Stimulated activated CD8-positive, alpha-beta memory T cell treated with anti-CD3 and anti-CD28 coated beads, Interleukin-7, amount 100 ng/mL, for 4 hours (primary cell): ENCODE results near the gene LCA5L.
A peak's percentile ranks its signal among the peaks of the same experiment; 100 is the strongest.
"Not testable (repeated sequence)": the region's sequence is repeated elsewhere in the genome, so short reads cannot be mapped to it uniquely, and the experiment has no call there.

Source experiments
- DNase-seq, 2 donors: peaks; one replicate each; pipeline ENCODE4 v3.0.0-alpha.2; 2020; ENCODE audit warnings: low read depth in 2 of 2

LCA5L gene

DNA sequence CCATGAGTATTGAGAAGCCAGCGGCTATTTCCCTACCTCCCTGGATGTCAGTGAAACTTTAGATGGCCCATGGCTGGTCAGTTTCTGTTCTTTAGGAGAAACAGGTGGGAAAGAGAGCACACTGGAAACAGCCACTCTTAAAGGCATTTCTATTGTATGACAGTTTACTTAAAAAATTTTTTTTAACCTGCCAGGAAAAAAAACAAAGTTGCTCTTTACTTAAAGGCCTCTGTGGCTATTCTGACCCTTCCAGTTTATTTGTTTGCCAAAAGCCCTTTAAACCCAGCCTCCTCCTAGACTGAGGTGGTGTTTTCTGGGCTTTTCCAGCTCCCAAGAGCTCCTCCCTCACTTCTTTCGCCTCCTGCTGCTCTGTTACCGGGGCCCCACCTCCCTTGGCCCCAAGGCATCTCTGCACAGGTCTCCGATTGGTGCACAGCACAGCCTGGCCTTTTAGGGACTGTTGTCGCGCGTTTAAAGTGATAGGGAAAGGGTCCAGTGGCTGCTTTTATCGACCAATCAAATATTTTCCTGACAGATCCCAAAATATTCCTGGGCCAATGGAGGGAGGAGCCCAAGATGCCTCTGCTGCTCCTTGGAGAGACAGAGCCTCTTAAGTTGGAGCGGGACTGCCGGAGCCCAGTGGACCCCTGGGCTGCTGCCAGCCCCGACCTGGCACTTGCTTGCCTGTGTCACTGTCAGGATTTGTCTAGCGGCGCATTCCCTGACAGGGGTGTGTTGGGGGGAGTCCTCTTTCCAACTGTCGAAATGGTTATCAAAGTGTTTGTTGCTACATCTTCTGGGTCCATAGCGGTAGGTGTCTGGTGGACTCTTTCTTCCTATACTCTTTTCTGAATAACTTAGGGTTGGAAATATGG is 6.0 kb upstream of the LCA5L start, which contains the start of gene SH3BGR:
SH3BGR (plus strand) TSS at position 639 of the 875 bp plus-strand sequence; CDS start at position 766, 127 bp downstream.
- no peak for DNase-seq

DNA sequence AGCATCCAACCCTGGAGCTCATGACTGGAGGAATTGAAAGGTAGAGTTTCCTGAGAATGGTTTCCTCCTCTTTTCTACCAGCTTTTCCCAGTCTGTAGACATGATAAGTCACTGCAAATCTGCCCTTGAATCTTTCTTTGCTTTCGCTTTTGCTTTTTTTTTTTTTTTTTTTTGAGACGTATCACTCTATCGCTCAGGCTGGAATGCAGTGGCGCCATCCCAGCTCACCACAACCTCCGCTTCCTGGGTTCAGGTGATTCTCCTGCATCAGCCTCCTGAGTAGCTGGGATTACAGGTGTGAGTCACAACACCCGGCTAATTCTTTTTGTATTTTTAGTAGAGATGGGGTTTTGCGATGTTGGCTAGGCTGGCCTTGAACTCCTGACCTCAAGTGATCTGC is 1.7 kb upstream of the LCA5L start:
- DNase-seq: no peak

DNA sequence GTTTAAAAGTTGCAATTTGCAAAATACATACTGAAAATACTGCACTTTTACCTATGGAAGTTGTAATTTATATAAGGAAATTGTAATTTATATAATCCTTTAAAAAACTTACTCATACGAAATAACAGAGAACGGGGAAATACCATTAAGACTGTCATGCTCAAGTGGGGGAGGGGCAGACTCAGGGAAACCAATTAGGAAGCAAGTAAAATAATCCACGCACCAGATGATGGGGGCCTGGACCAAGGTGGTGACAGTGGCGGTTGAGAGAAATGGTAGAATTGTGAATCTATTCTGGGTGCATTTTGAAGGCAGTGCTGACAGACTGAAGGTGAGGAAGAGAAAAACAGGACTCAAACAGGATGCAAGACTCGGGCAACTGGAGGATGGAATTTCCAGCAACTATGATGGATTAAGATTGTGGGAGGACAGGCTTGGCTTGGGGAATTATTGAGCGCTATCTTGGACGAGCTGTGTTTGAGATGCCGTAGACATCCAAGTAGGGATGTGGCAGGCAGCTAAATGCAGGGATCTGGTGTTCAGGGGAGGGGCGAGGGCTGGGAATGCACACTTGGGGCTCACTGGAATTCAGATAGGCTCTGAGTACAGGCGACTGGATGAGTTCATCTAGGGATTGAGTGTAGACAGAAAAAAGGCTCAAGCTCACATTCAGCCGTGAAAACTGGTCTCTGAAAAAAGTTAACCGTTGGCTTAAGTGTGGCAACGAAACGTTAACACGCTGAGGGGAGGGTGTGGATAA is 977 bp downstream of the LCA5L start:
- no peak for DNase-seq

DNA sequence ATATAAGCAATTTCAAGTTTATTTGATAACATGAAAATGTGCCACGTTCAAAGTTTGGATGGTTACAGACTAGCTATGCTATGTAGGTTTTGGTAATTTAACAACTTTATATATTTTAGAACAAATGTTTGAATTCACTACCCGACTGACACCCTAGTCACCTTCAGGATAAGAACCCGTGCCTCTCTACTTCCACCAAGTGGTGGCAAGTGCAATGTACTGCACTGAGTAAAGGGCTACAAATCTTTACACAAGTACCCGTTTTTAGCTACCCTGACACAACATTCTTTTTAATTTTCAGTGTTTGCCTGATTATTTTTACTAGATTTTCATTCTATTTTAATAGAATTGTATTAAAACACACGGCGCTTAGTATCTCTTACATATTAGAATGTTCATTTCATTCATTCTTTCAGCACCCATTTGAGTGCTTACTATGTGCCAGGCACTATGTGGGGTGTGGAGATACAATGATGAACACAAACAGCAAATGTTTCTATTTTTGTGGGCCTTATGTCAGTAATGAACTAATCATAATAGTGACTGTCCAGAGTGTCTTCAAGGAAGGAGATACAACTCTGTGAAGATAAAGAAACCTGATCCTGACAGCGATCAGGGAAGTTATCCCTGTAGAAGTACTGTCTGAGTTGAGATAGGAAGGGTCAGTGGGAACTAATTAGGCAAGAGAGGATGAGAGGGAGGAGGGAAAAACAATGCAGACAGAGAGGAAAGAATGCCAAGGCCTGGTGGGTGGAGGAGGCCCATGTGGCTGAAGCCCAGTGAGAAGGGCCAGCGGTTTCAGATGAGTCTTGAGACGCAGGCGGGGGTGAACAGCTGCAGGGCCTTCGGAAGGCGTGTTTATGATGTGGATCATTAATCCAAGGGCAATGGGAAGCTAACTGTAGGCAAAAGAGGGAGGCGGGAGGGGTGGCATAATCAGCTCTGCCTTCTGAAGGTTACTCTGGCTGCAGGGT is 3.8 kb downstream of the LCA5L start:
- peak in 1 of 2 donors; percentile 7 for DNase-seq

DNA sequence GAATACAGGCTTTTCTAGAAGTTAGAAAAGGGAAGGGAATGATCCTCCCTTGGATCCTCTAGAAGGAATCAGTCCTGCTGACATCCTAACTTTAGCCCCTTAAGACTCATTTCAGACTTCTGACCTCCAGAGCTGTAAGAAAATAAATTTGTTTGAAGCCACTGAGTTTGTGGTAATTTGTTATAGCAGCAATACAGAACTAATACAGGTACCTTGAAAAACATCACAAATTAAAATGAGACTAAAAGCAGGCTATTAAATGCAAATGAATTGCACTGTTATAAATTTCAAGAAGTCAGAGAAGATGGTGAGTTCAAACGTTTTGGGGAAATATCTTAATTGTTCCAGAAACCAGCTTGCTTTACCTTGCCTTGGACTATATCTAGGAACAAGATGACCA is 6.3 kb downstream of the LCA5L start:
- DNase-seq: no peak

DNA sequence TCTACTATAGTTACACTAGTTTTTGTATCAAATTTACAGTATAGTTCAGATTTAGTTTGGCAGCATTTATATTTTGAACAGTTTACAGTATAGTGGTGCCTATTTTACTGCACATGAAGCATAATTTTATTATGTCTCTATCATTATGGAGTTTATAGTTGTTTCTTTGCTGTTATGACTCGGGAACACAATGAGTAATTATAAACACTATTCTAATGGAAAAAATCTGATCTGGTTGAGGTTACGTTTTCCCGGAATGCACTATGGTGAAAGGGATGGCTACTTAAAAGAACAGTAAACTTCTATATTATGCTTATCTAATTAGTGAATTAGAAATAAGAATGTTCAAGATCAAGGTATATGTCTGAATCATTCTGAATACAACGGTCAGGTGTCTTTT is 10.6 kb downstream of the LCA5L start:
- no peak for DNase-seq

DNA sequence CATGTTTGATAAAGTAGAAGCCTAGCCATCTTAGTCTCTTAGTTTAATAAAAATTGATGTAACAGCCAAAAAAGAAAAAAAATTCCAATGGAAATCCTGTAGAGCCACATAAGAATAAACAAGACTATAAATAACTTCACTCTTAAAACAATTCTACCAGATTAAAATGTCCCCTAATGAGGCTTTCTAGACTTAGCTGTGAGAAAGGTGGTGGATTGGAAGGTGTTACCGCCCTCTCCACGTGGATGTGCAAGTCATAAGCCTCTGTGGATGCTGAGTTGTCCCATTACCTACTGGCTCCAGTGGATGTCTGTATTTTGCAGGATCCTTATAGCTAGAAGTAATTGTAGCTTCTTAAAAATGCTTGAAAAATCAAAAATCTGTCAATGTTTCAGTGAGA is 14.6 kb downstream of the LCA5L start:
- DNase-seq: no peak

DNA sequence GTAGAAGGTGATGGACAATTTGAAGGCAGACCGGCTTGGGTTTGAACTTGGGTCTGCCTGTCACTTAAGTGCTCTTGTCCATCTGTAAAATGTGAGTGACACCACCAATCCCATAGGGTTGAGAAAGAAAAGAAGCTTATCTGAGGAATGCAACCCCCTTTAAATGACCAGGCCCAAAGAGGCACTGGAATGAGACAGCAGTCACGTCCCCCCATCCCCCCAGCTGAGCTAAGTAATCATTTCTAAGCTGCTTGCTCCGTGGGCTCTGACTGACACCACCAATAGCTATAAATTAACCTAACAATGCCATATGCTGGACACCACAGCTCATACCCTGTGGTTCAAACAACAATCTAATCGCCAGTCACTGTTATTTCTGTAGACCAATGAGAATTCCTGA is 15.1 kb downstream of the LCA5L start:
- no peak for DNase-seq

DNA sequence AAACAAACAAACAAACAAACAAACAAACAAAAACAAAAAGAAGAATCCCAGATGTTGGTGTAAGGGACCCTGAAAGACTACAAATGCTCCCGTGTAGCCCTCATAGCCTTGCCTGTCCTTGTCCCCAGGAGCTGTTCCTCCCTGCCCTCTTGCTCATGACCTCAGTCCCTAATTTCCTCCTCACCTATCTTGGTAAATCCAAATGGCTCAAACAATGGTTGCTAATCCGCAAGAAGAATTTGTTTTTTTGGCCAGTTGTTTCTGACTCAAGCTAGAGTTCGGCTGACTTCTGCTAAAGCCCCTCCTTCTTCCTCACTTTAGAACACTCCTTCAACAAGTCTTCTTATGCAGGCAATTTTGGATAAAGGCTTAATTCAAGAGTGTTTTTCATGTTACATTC is 15.6 kb downstream of the LCA5L start:
- DNase-seq: no peak

DNA sequence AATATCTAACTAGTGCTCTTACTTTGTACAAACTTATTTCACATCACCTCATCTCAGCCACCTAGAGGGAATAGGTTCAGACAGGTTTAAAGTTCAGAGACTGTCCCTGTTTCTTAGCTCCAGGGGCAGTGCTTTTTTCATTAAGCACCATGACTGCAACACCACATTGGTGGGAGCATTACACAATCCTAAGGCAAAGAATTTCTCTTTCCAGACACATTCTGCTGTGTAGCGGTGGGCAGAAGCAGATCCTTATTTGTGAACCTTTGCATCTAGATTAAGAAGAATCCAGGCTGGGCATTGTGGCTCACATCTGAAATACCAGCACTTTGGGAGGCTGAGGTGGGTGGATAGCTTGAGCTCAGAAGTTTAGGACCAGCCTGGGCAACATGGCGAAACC is 16.1 kb downstream of the LCA5L start:
- no peak for DNase-seq

DNA sequence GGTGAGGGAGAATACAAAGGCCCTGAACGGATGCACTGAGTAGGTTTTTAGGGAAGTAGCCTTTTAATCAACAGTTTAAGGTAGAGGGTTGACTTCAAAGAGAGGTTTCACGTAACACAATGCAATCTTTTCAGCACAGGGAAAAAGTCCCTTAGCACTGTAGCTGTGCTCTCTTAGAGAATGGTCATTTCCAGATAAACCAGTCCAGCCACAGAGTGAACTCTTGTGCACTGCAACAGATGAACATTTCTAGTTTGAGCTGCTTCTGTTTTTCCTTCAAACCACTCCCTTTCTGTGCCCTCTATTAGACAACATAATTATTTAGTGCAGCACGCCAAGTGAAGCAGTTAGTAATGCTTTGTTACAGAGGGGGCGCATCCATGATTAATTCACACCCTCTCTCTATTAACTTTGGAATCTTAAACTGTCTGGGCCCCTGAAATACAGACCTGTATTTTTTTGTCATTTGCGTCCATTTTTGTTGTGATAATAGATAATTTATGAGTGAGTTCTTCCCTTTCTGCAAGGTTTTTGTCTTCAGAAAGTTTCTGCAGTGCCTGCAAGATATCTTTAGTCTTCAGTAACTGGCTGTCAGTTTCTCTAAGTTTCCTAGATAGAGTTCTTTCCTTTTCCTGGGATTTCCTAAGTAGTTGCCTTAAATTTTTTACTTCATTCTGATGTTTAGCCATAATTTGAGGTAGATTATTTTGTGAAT is 22.9 kb downstream of the LCA5L start:
- no peak for DNase-seq

DNA sequence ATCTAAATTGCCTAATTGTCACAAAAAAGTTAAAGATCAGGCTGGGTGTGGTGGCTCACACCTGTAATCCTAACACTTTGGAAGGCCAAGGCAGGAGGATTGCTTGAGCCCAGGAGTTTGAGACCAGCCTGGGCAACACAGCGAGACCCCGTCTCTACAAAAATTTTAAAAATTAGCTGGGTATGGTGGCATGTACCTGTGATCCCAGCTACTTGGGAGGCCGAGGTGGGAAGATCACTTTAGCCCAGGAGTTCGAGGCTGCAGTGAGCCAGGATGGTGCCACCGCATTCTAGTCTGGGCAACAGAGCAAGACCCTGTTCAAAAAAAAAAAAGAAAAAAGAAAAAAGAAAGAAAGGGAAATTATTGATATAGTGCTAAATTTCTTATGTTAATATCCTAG is 26.4 kb downstream of the LCA5L start:
- not testable (repeated sequence) for DNase-seq

DNA sequence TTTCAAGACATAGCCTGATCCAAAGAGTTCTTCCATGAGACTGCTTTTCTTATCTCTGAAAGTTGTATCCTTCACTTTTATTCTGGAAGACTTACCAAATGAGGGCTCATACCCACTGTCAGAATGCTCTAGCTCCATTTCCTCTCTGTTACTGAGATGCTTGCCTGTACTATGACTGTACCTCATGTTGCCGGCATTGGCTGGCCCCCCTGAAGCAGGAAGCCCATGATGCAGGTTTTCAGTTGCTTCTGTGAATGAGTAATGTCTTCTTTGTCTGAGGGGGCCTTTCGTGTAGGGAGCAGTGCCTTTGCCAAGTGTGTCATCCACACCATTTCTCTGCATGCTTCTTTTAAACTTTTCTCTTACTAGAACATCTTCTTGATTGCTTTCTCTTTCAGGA is 39.5 kb downstream of the LCA5L start:
- no peak for DNase-seq

DNA sequence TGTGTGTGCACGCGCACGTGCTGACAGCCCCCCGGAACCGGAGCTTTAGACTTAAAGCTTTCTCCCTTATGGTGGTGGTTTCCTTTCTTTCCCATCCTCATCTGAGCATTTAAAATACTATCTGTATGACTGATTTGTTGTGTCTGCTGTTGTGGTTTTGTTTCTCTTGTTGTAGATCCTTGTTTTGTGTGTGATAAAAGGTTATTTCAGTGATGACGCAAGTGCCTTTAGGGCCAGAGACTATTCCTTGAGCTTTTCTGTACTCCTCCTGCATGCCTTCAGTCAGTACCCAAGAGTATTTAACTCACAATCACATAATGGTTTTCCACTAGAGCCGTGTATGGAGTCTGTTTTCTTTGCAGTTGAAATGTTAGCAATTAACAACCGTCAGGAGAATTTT is 45.4 kb downstream of the LCA5L start:
- DNase-seq: no peak

DNA sequence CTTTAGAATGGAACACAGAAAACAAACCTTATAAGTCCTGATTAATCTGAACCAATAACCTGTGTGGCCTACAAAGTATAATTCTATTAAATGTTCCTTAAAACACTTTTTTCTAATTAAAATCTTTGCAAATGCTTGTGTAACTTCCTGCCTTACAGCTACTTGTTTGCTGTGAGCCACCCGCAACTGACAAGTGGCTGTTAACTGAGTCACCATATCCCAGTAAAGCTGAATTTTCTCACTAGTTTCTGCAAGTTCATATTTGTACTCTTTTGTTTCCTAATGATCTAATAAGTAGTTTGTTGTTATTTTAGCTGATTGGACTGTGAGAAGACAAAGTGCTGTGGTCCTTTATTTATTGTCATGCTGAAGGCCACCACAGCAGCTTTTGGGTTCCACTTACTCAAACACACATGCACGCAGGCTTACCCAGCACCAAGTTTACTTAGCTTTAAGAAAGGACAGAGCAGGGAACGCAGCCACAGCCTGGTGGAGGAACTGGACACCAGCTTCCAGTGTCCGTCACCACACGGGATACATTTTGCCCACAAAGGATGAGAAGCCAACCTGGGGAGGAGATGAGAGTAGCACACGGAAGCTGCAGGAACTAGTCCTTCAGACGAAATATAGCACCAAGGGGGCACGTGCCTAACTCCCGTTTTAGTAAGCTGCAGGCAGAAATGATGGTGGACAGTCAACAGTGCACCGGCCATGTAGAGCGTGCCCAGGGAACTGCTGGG is 47.8 kb downstream of the LCA5L start:
- DNase-seq: no peak

DNA sequence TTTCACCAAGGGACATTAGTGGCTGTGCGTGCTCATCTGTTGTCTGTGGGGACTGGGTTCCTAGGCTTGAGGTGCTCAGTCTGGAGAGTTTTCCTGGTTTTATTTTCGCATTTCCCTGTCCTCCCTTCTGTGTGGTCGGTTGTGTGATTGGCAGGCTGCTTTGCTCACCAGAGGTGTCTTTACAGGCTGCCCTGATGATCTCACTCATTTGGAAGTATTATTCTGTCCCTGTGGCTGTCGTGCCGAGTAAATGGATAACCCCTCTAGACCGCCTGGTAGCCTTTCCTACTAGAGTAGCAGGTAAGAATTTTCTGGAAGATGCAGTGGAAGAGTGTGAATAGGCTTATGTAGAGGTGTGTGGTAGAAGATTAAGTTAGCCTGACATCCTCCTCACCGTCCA is 52.6 kb downstream of the LCA5L start:
- DNase-seq: no peak

DNA sequence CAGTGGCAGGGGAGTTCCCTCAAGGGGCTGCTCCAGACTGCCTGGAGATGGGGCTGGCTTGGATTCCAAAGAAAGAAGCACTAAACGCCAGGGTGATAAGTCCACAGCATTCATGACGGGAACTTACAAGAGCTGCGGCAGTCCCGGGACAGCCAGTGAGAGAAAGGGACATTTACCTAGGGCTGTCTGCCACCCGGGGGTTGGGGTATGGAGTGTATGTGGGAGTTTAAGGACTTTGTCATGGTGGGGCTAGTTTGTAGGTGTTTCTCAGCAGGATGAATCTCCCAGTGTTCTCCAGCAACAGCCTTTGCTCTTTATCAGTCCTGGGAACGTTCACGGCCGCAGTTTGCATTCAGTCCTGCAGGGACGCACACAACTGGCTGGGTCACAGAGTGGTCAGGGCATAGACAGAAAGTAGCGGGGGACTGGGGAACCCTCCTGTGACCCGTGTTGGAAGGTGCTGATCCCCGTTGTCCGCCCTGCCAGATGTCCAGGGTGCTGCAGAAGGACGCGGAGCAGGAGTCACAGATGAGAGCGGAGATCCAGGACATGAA is 55.3 kb downstream of the LCA5L start:
- no peak for DNase-seq

DNA sequence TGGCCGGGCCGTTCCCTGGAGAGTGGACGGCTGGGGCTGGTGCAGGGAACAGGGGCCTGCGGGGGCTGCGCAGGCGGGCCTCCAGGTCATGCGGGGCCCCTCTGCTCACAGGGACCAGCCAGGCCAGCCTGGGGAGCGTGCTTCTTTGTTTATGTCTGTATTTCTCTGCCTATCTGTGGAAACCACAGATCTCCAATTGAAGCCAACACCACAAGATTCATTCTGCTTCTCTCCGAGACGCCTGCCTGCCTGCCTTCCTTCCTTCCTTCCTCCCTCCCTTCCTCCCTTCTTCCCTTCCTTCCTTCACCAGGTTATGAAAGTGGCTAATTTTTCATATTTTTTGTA is 56.8 kb downstream of the LCA5L start:
- DNase-seq: no peak

DNA sequence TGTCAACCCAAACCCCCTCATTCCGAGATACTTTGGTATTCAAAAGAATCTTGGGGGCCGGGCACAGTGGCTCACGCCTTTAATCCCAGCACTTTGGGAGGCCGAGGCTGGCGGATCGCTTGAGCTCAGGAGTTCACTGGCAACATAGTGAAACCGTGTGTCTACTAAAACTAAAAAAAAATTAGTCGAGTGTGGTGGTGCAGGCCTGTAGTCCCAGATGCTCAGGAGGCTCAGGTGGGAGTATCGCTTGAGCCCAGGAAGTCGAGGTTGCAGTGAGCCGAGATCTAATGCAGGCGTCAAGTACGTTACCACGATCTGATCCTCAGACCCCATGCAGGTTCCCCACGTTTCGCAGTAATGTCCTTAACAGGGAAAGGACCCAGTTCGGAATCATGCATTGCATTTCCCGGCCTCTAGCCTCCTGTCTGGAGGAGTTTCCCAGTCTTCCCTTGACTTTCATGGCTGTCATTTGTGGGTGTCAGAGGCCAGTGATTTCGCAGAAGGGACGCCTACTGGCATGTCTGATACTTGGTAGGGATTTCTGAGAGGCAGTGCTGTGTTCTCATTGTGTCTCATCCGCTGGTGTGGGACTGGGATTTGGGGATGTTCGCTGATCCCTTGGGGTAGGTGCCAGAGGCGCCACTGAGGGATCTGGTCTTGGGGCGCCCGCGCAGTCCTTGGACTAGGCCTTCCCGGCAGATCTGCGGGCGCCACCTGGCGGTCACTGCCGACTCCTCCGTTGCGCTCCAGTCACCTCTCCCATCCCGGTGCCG is 57.4 kb downstream of the LCA5L start:
- peak; percentile 55 to 77 for DNase-seq
